Measurements from ENCODE around the gene DOP1B. TPM values are rescaled to one million over a fixed set of nuclear protein-coding genes. Genes with fewer than 3 reads are reported as not detected.
A peak's percentile ranks its signal among the peaks of the same experiment; 100 is the strongest.
"Not testable (repeated sequence)": the region's sequence is repeated elsewhere in the genome, so short reads cannot be mapped to it uniquely, and the experiment has no call there.

Gene DOP1B
- 7.6 and 8.1 TPM in 2 replicates for total RNA-seq (2014; rRNA removed; shearing (Covaris generic))

GRCh38 chr21:36156815-36157670, at the start of gene DOP1B:
Gene DOP1B, plus strand, starts transcription at chr21:36156824. Its CDS starts 7,910 bp downstream, at chr21:36164734.
- peak; percentile 6 for DNase-seq (ENCODE audit: low read depth)

DNA sequence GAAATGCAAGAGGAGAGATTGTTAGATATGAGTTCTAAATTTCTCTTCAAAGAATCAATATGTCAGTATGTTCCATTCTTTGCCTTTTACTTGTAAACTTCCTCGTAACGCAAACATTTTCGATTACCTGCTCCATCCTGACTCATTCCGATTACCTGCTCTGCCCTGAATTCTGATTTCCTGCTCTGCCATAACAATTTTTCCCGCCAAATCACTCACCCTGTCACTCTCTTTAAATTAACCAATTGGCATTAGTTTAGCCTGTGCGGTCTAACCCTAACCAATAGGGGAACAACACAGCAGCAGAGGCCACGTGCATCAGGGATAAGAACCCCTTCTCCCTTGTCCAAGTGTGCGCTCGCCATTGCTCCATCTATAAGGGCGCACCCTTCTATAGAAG, 46.8 kb upstream of the DOP1B start:
- DNase-seq (ENCODE audit: low read depth): no peak

GRCh38 chr21:36111238-36111637, 45.4 kb upstream of the DOP1B start:
- no peak for DNase-seq (ENCODE audit: low read depth)

GRCh38 chr21:36113647-36114428, 42.8 kb upstream of the DOP1B start:
- DNase-seq (ENCODE audit: low read depth): peak; percentile 24

DNA sequence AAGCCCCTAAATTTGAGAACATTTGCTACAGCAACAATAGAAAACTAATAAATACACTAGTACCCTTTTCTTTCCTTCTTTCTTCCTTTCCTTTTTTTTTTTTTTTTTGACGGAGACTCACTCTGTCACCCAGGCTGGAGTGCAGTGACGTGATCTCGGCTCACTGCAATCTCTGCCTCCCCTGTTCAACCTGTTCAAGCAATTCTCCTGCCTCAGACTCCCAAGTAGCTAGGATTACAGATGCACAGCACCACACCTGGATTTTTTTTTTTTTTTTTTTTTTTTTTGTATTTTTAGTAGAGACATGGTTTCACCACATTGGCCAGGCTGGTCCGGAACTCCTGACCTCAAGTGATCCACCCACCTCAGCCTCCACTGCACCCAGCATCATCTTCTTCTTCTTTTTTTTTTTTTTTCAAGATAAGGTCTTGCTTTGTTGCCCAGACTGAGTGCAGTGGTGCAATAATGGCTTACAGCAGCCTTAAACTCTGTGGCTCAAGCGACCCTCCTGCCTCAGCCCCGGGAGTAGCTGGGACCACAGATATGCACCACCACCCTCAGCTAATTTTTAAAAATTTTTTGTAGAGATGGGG, 41.4 kb upstream of the DOP1B start:
- DNase-seq (ENCODE audit: low read depth): no peak

DNA sequence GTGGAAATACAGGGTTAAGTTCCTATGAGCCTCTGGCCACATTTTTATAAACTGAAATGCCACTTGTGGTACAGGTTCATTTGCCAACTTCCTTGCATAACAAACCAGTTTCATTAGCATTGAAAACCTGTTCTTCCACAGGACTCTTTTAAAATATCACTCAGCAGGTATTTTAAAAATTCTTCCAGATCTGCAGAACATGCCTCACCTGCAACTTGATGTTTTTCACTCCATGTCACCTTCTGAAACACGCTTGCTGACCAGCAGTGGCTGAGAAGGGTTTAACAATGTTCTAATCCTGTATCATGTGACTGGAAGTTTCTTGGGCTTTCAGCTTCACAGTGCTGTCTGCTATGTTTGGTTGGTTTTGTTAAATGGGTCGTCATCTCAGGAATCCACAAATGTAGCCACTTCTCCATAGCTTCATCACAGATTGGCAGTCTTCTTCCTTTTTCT, 39.3 kb upstream of the DOP1B start:
- DNase-seq (ENCODE audit: low read depth): no peak

DNA sequence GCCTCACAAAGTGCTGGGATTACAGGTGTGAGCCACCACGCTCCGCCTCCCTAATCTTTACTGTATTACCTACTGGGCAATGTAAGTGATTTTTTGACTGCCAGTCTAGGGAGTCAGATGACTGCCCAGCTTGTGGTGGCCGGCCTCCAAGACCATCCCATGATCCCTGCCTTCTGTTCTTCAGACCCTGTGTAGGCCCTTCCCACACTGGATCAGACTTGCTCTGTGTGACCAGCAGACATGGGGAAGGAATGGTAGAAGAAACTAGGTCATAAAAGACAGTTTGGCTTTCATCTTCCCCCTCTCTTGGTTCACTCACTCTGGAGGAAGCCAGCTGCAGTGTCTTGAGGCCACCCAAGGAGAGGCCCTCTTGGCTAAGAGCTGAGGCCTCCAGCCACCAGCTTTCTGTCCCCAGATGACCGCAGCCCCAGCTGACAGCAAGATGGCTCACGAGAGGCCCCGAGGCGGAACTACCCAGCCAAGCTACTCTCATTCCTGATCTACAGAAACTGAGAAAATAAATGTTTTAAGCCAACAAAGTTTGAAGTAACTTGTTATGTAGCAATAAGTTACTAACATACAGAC, 36.2 kb upstream of the DOP1B start:
- peak; percentile 87 for DNase-seq (ENCODE audit: low read depth)

- DNase-seq (ENCODE audit: low read depth): no peak
Measured at GRCh38 chr21:36122977-36123376, 33.6 kb upstream of the DOP1B start.

DNA sequence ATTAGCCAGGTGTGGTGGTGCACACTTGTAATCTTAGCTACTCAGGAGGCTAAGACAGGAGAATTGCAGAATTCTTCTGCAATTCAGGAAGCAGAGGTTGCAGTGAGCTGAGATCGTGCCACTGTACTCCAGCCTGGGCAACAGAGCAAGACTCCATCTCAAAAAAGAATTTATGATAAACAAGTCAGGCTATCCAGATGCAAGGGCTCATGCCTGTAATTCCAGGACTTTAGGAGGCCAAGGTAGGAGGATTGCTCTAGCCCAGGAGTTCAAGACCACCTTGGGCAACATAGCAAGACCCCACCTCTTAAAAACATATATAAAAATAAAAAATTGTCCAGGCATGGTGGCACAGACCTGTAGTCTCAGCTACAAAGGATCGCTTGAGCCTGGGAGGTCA, 32.2 kb upstream of the DOP1B start:
- DNase-seq (ENCODE audit: low read depth): no peak

GRCh38 chr21:36125512-36126207, 31.0 kb upstream of the DOP1B start:
- peak; percentile 46 for DNase-seq (ENCODE audit: low read depth)

- no peak for DNase-seq (ENCODE audit: low read depth)
Measured at GRCh38 chr21:36126208-36126565, 30.4 kb upstream of the DOP1B start.

DNA sequence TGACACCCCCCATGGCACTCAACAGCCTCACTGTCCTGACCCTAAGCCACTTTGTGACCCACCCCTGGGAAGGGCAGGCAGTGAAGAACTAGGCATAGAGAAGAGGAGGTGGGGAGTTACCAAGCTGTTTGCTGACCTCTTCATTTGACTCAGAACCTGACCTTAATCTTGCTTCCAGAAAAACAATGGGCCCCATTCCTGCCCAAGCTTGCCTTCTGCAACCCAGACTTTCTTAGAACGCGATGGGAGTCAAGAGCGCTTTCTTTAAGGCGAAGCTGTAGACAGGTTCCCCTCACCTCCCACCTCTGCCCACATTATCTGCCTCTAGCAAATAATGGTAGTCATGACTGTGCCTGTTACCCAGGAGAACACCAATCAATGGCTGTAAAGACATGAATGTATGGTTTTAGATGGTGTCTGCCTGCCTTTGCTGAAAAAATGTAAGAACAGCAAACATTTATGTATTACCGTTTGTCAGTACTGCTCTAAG, 30.0 kb upstream of the DOP1B start:
- DNase-seq (ENCODE audit: low read depth): no peak

GRCh38 chr21:36127250-36127904, 29.2 kb upstream of the DOP1B start:
- no peak for DNase-seq (ENCODE audit: low read depth)

GRCh38 chr21:36127977-36128376, 28.6 kb upstream of the DOP1B start:
- DNase-seq (ENCODE audit: low read depth): no peak

DNA sequence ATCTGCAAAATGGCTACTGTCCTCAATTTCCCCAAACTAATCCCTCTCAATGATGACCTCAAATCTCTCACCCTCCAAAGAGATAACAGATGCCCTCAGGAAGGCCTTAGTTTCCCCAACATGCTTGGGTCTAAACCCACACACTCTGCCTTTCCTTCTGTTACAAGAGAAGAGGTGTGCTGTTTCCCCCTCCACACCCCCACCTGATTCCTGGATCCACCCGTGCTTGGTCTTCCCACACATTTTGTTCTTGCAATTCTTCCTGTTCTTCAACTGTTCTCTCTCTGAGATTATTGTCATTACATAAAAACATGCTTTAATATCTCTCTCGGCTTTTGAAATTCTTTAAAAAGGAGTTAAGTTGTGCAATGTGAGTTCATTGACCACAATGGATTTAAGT, 27.4 kb upstream of the DOP1B start:
- DNase-seq (ENCODE audit: low read depth): no peak

DNA sequence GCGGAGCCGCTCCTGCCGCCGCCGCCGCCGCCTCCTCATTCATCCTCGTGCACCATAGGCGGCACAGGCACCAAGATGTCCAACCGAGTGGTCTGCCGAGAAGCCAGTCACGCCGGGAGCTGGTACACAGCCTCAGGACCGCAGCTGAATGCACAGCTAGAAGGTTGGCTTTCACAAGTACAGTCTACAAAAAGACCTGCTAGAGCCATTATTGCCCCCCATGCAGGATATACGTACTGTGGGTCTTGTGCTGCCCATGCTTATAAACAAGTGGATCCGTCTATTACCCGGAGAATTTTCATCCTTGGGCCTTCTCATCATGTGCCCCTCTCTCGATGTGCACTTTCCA, 26.2 kb upstream of the DOP1B start:
- not testable (repeated sequence) for DNase-seq (ENCODE audit: low read depth)

DNA sequence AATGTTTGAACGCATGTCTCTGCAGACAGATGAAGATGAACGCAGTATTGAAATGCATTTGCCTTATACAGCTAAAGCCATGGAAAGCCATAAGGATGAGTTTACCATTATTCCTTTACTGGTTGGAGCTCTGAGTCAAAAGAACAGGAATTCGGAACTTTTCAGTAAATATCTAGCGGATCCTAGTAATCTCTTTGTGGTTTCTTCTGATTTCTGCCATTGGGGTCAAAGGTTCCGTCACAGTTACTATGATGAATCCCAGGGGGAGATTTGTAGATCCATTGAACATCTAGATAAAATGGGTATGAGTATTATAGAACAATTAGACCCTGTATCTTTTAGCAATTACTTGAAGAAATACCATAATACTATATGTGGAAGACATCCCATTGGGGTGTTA, 25.8 kb upstream of the DOP1B start:
- DNase-seq (ENCODE audit: low read depth): not testable (repeated sequence)

- DNase-seq (ENCODE audit: low read depth): no peak
Measured at GRCh38 chr21:36132696-36133095, 23.9 kb upstream of the DOP1B start.

- DNase-seq (ENCODE audit: low read depth): peak; percentile 72
Measured at GRCh38 chr21:36134803-36135390, 21.7 kb upstream of the DOP1B start, which contains the start of gene CBR3. Gene CBR3, plus strand, starts transcription at chr21:36135079. Its CDS starts 114 bp downstream, at chr21:36135193.

DNA sequence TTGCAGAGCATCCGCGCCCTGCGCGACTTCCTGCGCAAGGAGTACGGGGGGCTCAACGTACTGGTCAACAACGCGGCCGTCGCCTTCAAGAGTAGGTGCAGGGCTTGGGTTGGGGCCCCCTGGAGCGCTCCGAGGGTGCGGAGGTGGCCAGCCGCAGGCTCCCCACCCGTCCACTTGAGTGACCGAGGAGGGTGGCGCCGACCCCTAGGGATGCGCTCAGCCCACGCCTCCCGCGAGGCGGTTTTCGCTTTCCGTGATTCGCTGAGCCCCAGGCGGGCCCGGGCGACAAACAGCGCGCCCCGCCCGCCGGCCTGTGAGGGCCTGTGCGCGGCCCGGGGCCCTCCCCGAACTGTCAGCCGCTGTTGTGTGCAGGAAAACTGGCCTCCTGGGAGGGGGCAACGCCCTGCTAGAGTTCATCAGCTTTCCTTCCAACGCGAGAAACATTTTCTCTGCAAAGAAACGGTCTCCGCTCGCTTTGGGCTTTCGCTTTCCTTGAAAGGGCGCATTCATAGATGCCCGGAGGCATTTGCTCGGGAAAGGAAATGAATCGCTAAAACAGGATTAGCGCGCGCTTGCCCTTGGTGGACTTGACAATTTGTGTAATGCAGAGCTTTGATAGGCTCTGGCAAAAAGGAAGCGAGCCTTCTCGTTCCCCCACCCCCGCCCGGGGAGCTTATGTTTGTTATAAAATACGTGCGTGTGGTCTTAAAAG, 21.1 kb upstream of the DOP1B start:
- DNase-seq (ENCODE audit: low read depth): peak; percentile 91

Data from RPMI7951 (cell line).